Ishikawa (cell line): ENCODE measurements around the gene ACAA2.

Experiments used
- CEBPB ChIP-seq: IDR thresholded peaks from 2 replicates; pipeline ENCODE4 v1.6.1; 2012
- CREB1 ChIP-seq: IDR thresholded peaks from 2 replicates; pipeline ENCODE4 v1.6.1; 2012; ENCODE audit warnings: low read depth
- EGR1 ChIP-seq: IDR thresholded peaks from 2 replicates; pipeline ENCODE4 v1.6.1; 2012
- EP300 ChIP-seq: IDR thresholded peaks from 2 replicates; pipeline ENCODE4 v1.6.1; 2012; ENCODE audit warnings: borderline replicate concordance
- FOXM1 ChIP-seq: IDR thresholded peaks from 2 replicates; pipeline ENCODE4 v1.6.1; 2012; ENCODE audit warnings: low read depth, borderline replicate concordance
- MAX ChIP-seq: IDR thresholded peaks from 2 replicates; pipeline ENCODE4 v1.6.1; 2012
- NFIC ChIP-seq: IDR thresholded peaks from 2 replicates; pipeline ENCODE4 v1.6.1; 2012
- RAD21 ChIP-seq: IDR thresholded peaks from 2 replicates; pipeline ENCODE4 v1.6.1; 2012; ENCODE audit warnings: low read depth
- REST ChIP-seq: IDR thresholded peaks from 2 replicates; pipeline ENCODE4 v1.6.1; 2012; ENCODE audit warnings: low read depth, mild to moderate bottlenecking
- TAF1 ChIP-seq: IDR thresholded peaks from 2 replicates; pipeline ENCODE4 v1.6.1; 2012; ENCODE audit warnings: low read depth, mild to moderate bottlenecking
- TCF12 ChIP-seq: IDR thresholded peaks from 2 replicates; pipeline ENCODE4 v1.6.1; 2012; ENCODE audit warnings: low read depth
- TEAD4 ChIP-seq: IDR thresholded peaks from 2 replicates; pipeline ENCODE4 v1.6.1; 2012
- YY1 ChIP-seq: IDR thresholded peaks from 2 replicates; pipeline ENCODE4 v1.6.1; 2012; ENCODE audit warnings: low read depth
- ZBTB7A ChIP-seq: IDR thresholded peaks from 2 replicates; pipeline ENCODE4 v1.6.1; 2012; ENCODE audit warnings: low read depth
- TF ChIP-seq, protein P1 (sequence below): IDR thresholded peaks from 2 replicates; pipeline ENCODE4 v1.6.1; 2012

Gene ACAA2

DNA sequence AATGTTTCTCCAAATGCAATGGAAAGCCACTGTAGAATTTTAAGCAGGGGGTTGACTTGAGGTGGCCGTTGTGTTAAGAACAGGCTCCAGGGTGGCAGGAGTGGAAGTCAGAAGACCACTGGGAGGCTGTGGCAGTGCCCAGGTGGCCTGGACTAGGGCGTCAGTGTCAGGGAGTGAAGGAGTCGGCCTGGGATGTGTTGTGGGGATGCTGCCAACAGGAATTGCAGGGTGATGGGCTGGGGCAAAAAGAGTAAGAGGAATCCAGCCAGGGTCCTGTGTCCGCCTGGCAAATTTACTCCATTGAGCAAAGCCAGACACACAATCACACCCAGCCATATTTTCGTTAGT is 55.1 kb downstream of the ACAA2 start:
- TF ChIP-seq TEAD4: no peak
- no peak for TF ChIP-seq CEBPB
- TF ChIP-seq NFIC: no peak
- TF ChIP-seq TCF12: no peak
- TF ChIP-seq MAX: no peak
- no peak for TF ChIP-seq CREB1
- TF ChIP-seq YY1: no peak
- TF ChIP-seq RAD21: no peak
- TF ChIP-seq, protein P1, sequence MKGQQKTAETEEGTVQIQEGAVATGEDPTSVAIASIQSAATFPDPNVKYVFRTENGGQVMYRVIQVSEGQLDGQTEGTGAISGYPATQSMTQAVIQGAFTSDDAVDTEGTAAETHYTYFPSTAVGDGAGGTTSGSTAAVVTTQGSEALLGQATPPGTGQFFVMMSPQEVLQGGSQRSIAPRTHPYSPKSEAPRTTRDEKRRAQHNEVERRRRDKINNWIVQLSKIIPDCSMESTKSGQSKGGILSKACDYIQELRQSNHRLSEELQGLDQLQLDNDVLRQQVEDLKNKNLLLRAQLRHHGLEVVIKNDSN: no peak
- no peak for TF ChIP-seq REST
- no peak for TF ChIP-seq TAF1
- no peak for TF ChIP-seq EGR1
- TF ChIP-seq EP300: no peak
- no peak for TF ChIP-seq FOXM1
- TF ChIP-seq ZBTB7A: no peak

- TF ChIP-seq CEBPB (no peak), EP300 (no peak), FOXM1 (no peak), TAF1 (no peak)
Measured at GRCh38 chr18:49757513-49758262, 55.6 kb downstream of the ACAA2 start.

DNA sequence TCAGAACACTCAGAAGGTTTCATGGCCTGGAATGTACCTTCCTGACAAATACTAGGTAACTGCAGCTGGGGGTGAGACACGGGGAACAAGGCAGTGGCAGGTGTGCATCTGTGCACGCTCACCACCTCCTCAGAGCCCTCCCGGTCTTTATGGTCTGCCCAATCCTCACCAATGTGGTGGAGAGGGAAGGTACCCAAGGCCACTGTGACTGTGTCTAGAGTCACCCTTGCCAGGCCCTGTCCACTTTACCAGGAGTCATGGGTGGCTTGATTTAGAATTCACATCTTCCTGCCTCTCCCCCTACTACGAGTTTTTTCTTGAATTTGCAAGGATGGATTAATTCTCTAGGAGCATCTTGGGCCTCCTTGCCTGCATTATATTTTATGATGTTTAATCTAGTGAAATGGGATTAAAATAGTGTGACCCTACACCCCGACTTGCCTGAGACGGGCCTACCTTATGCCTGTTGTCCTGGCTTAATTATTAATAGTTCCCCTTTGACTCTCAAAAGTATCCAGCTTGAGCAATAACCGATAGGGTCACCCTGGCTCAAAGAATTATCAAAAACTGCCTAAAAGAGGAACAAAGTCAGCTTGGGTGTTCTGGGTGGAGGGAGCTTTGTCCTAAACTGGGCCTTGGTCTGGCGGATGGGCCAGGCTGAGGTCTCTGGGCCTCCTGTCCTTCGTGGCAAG is 56.5 kb downstream of the ACAA2 start:
- TF ChIP-seq, protein P1: no peak
- TF ChIP-seq REST: no peak
- TF ChIP-seq NFIC: no peak
- no peak for TF ChIP-seq YY1
- TF ChIP-seq EP300: no peak
- no peak for TF ChIP-seq TCF12

- TF ChIP-seq CEBPB (no peak), CREB1 (no peak), TEAD4 (no peak), EGR1 (no peak), YY1 (no peak), TCF12 (no peak), NFIC (no peak), TAF1 (no peak), MAX (no peak), RAD21 (no peak), EP300 (no peak), REST (no peak), ZBTB7A (no peak), FOXM1 (no peak)
- TF ChIP-seq, protein P1: no peak
Measured at GRCh38 chr18:49756135-49756534, 57.2 kb downstream of the ACAA2 start.
